SK-N-SH (cell line): ENCODE results near the gene LTA4H. TPM values are rescaled to one million over a fixed set of nuclear protein-coding genes. Genes with fewer than 3 reads are reported as not detected.

Source experiments
- CTCF ChIA-PET: fragments of 300-600, 350-600 bp; formaldehyde crosslinking; extraction: SDS; loops from one replicate; lab custom pipeline; 2021; lab: Yijun Ruan, JAX
- POLR2A ChIA-PET: fragments of 350-600 bp; sonication (Branson Sonifier 250); formaldehyde crosslinking; extraction: SDS; loops from one replicate; lab custom pipeline; 2020; ENCODE audit warnings: antibody characterized with exemption, inconsistent platforms; lab: Yijun Ruan, JAX
- DNase-seq: peaks from one replicate; pipeline ENCODE4 v3.0.0; 2012
- H2AFZ ChIP-seq: fragments of 200-600 bp; sonication (generic); 2 replicates; pipeline ENCODE4 v1.8.1; 2016; ENCODE audit warnings: antibody characterized with exemption, mild to moderate bottlenecking, low read depth
- H3F3A ChIP-seq: fragments of 200-600 bp; sonication (generic); replicated peaks from 2 replicates; pipeline ENCODE3; 2016; ENCODE audit warnings: antibody characterized with exemption, mild to moderate bottlenecking; ENCODE audit not compliant: insufficient read depth
- H3K27ac ChIP-seq, 2 experiments: fragments of 200-500 bp in 1 of 2; fragments of 200-600 bp in 1 of 2; sonication (Bioruptor generic) in 1 of 2; sonication (generic), shearing (Covaris generic) in 1 of 2; 2 replicates each; pipeline versions ENCODE4 v1.5.1 to v1.6.1; 2014 to 2016; ENCODE audit warnings: low read depth in 2 of 2, inconsistent platforms in 1 of 2, low read length in 1 of 2, mild to moderate bottlenecking in 1 of 2, mixed read lengths in 1 of 2
- H3K27me3 ChIP-seq: fragments of 200-600 bp; sonication (generic), shearing (Covaris generic); 2 replicates; pipeline ENCODE4 v1.6.1; 2016; ENCODE audit warnings: mixed run types; ENCODE audit not compliant: insufficient read depth
- H3K36me3 ChIP-seq, 2 experiments: fragments of 200-500 bp in 1 of 2; fragments of 200-600 bp in 1 of 2; sonication (Bioruptor generic) in 1 of 2; sonication (generic) in 1 of 2; replicated peaks in 1 of 2; 2 replicates each; pipeline versions ENCODE3 to v1.5.1; 2014 to 2016; ENCODE audit warnings: low read length in 1 of 2, mild to moderate bottlenecking in 1 of 2; ENCODE audit not compliant: insufficient read depth in 2 of 2, control insufficient read depth in 1 of 2
- H3K4me1 ChIP-seq, 2 experiments: fragments of 200-500 bp in 1 of 2; fragments of 200-600 bp in 1 of 2; sonication (Bioruptor generic) in 1 of 2; sonication (generic), shearing (Covaris generic) in 1 of 2; 2 replicates each; pipeline versions ENCODE4 v1.5.1 to v1.6.1; 2014 to 2016; ENCODE audit warnings: low read depth in 1 of 2, low read length in 1 of 2, mixed run types in 1 of 2; ENCODE audit not compliant: insufficient read depth in 2 of 2, control insufficient read depth in 1 of 2
- H3K4me2 ChIP-seq: fragments of 200-600 bp; sonication (generic), shearing (Covaris generic); 2 replicates; pipeline ENCODE4 v1.6.1; 2017; ENCODE audit warnings: mixed run types
- H3K4me3 ChIP-seq, 2 experiments: fragments of 200-500 bp in 1 of 2; fragments of 200-600 bp in 1 of 2; sonication (Bioruptor generic) in 1 of 2; sonication (generic), shearing (Covaris generic) in 1 of 2; 2 replicates each; pipeline versions ENCODE4 v1.5.1 to v1.8.1; 2014 to 2016; ENCODE audit warnings: low read depth in 2 of 2, inconsistent platforms in 1 of 2, low read length in 1 of 2, mild to moderate bottlenecking in 1 of 2, mixed read lengths in 1 of 2, moderate library complexity in 1 of 2
- H3K79me2 ChIP-seq: fragments of 200-600 bp; sonication (generic); 2 replicates; pipeline ENCODE4 v1.8.1; 2017; ENCODE audit warnings: mild to moderate bottlenecking; ENCODE audit not compliant: insufficient read depth
- H3K9ac ChIP-seq: fragments of 200-600 bp; sonication (generic); 2 replicates; pipeline ENCODE4 v1.6.1; 2017; ENCODE audit warnings: mixed run types
- H3K9me2 ChIP-seq: fragments of 200-600 bp; sonication (generic); 2 replicates; pipeline ENCODE4 v1.6.1; 2017; ENCODE audit warnings: mixed run types
- H3K9me3 ChIP-seq: fragments of 200-600 bp; sonication (generic); 2 replicates; pipeline ENCODE4 v1.6.1; 2017; ENCODE audit warnings: mixed run types, mild to moderate bottlenecking, moderate library complexity
- H4K20me1 ChIP-seq: fragments of 200-600 bp; sonication (generic); 2 replicates; pipeline ENCODE4 v1.6.1; 2017; ENCODE audit warnings: mild to moderate bottlenecking, mixed run types; ENCODE audit not compliant: insufficient read depth
- ELF1 ChIP-seq: IDR thresholded peaks from 2 replicates; pipeline ENCODE4 v1.4.0; 2012
- EP300 ChIP-seq, 2 experiments: IDR thresholded peaks; 2 replicates each; pipeline versions ENCODE4 v1.4.0 to v1.6.1; 2012; ENCODE audit warnings: borderline replicate concordance in 1 of 2, low read depth in 1 of 2, low read length in 1 of 2
- EZH2phosphoT487 ChIP-seq: fragments of 200-600 bp; sonication (generic); IDR thresholded peaks from 2 replicates; pipeline ENCODE4 v1.6.1; 2017; ENCODE audit warnings: low read depth, mixed run types, mild to moderate bottlenecking, antibody characterized with exemption, moderate library complexity, borderline replicate concordance
- FOSL2 ChIP-seq: IDR thresholded peaks from 2 replicates; pipeline ENCODE4 v1.4.0; 2012; ENCODE audit warnings: low read depth, mild to moderate bottlenecking, moderate library complexity, borderline replicate concordance
- FOXJ3 ChIP-seq: sonication (generic); formaldehyde crosslinking; IDR thresholded peaks from 2 replicates; pipeline ENCODE4 v1.5.1; 2020; ENCODE audit warnings: mild to moderate bottlenecking, missing genetic modification reagents
- GABPA ChIP-seq: IDR thresholded peaks from 2 replicates; pipeline ENCODE4 v1.4.0; 2012; ENCODE audit warnings: low read depth, mild to moderate bottlenecking
- GATA2 ChIP-seq: sonication (generic); formaldehyde crosslinking; IDR thresholded peaks from 2 replicates; pipeline ENCODE4 v1.5.0; 2020; ENCODE audit warnings: mild to moderate bottlenecking, missing genetic modification reagents
- MEF2A ChIP-seq: IDR thresholded peaks from 2 replicates; pipeline ENCODE4 v1.4.0; 2012; ENCODE audit warnings: low read depth, borderline replicate concordance
- MXI1 ChIP-seq: IDR thresholded peaks from 2 replicates; pipeline ENCODE4 v1.6.1; 2012; ENCODE audit warnings: mild to moderate bottlenecking, low read depth, low read length, improper control_type of control experiment
- NFIC ChIP-seq: IDR thresholded peaks from 2 replicates; pipeline ENCODE4 v1.4.0; 2012; ENCODE audit warnings: borderline replicate concordance
- NRF1 ChIP-seq: IDR thresholded peaks from 2 replicates; pipeline ENCODE4 v1.6.1; 2012; ENCODE audit warnings: low read depth, mild to moderate bottlenecking, low read length
- POLR2AphosphoS5 ChIP-seq: IDR thresholded peaks from 2 replicates; pipeline ENCODE4 v1.6.1; 2012; ENCODE audit warnings: low read depth, low read length
- RAD21 ChIP-seq: IDR thresholded peaks from 2 replicates; pipeline ENCODE4 v1.6.1; 2012; ENCODE audit warnings: mild to moderate bottlenecking, low read length
- RXRA ChIP-seq: IDR thresholded peaks from 2 replicates; pipeline ENCODE4 v1.4.0; 2012; ENCODE audit warnings: low read depth, mild to moderate bottlenecking, borderline replicate concordance
- TAF1 ChIP-seq: IDR thresholded peaks from 2 replicates; pipeline ENCODE4 v1.6.1; 2012; ENCODE audit warnings: low read depth, mild to moderate bottlenecking, low read length, moderate library complexity, borderline replicate concordance
- TCF12 ChIP-seq: IDR thresholded peaks from 2 replicates; pipeline ENCODE4 v1.4.0; 2012
- TEAD4 ChIP-seq: IDR thresholded peaks from 2 replicates; pipeline ENCODE4 v1.4.0; 2012; ENCODE audit warnings: mild to moderate bottlenecking, borderline replicate concordance; ENCODE audit not compliant: insufficient read depth
- WGBS: methylation state at CpG from one replicate; pipeline ENCODE4 v1.1.6; 2017; ENCODE audit warnings: low lambda C conversion rate; 5-methylcytosine and 5-hydroxymethylcytosine counted together
- polyA plus RNA-seq, 3 experiments: library from polyadenylated mRNA; depleted of rRNA; stranded (reverse); fragments of >200 nt; gene quantifications; 2 replicates each; pipeline ENCODE4 v1.2.3, GENCODE V29; 2012
- TF ChIP-seq, protein P1 (sequence below): fragments of 150-350 bp; IDR thresholded peaks from 2 replicates; pipeline ENCODE4 v1.6.1; 2017; ENCODE audit warnings: antibody characterized with exemption, low read length, low read depth, borderline replicate concordance
- TF ChIP-seq, protein P2 (sequence below): IDR thresholded peaks from 2 replicates; pipeline ENCODE4 v1.4.0; 2012; ENCODE audit warnings: low read depth
- TF ChIP-seq, protein P3 (sequence below): IDR thresholded peaks from 2 replicates; pipeline ENCODE4; 2012
- TF ChIP-seq, protein P4 (sequence below): IDR thresholded peaks from 2 replicates; pipeline ENCODE4 v1.4.0; 2012; ENCODE audit warnings: low read depth, borderline replicate concordance
- TF ChIP-seq, protein P5 (sequence below): IDR thresholded peaks from 2 replicates; pipeline ENCODE4 v1.6.1; 2012; ENCODE audit warnings: mild to moderate bottlenecking, low read depth, low read length, moderate library complexity

LTA4H gene
- polyA plus RNA-seq, 1 of the 3 experiments (the other 2 are of a cell fraction): 55.9 TPM

DNA sequence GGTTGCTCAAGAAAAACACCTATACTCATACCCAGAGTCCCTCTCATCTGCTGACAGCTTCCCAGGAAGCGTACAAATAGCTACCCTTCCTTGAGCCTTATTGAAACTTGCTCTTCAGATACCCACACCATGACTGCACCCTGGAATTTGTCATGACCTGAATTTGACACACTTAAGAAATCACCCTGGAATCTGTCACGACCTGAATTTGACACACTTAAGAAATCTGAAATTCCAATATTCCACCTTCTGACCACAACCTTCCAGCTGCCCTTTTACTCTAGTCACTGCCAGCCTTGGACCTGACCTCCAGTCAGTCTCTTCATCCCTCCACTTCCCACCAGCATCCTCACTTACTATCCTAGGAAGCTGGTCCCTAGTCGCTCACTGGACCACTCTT is 38.1 kb downstream of the LTA4H start (continued):
- TF ChIP-seq RXRA (no peak), MEF2A (no peak), EP300 (IDR thresholded peaks at IDR 0.05; ENCODE audit: borderline replicate concordance in 1 of 2, low read depth in 1 of 2, low read length in 1 of 2) (no peak), POLR2AphosphoS5 (no peak), NFIC (no peak), TAF1 (no peak), RAD21 (no peak), EZH2phosphoT487 (no peak)

DNA sequence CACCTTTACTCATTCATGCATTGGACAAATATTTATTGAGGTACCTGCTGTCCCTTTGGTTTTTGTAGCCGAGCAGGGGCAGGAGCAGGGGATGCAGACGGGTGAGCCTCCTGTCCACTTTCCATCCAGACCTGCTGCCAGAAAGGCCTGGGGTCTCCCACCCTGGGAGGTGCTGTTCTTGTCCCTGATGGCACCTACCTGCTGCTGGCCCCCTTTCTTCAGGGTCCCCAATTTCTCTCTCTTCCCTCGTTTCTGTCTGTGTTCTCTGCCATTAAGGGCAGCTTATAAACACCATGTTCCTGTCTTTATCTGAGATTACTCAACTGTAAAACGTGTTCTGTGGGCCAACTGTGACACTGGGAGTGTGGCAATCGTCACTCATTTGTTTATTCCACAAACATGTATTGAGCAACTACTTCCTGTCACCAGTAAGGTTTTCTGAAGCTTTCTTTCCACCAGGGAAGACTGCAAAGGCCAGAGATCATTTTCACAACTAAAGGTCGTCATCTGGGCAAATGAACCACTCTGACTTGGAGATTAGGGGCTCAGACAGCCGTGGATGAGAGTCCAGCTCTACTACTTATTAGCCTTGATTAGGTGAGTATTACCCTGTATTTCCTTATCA is 39.2 kb downstream of the LTA4H start, which contains the start of gene HAL:
Gene HAL (minus strand): TSS at position 311 of the 625 bp plus-strand sequence. CDS start 434 bp downstream, outside the sequence.
- WGBS: 73% methylated on average over 7 of the region's 7 CpGs
- TF ChIP-seq, protein P1, sequence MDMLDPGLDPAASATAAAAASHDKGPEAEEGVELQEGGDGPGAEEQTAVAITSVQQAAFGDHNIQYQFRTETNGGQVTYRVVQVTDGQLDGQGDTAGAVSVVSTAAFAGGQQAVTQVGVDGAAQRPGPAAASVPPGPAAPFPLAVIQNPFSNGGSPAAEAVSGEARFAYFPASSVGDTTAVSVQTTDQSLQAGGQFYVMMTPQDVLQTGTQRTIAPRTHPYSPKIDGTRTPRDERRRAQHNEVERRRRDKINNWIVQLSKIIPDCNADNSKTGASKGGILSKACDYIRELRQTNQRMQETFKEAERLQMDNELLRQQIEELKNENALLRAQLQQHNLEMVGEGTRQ: no peak
- TF ChIP-seq GABPA (no peak), RAD21 (no peak), TEAD4 (no peak), MXI1 (no peak), GATA2 (CRISPR knock-in tag) (no peak), POLR2AphosphoS5 (no peak), RXRA (no peak), NRF1 (no peak), FOXJ3 (CRISPR knock-in tag) (no peak), TCF12 (no peak), MEF2A (no peak), FOSL2 (no peak), ELF1 (no peak), EZH2phosphoT487 (no peak)
- TF ChIP-seq, protein P2, sequence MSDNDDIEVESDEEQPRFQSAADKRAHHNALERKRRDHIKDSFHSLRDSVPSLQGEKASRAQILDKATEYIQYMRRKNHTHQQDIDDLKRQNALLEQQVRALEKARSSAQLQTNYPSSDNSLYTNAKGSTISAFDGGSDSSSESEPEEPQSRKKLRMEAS: no peak
- TF ChIP-seq, protein P3, sequence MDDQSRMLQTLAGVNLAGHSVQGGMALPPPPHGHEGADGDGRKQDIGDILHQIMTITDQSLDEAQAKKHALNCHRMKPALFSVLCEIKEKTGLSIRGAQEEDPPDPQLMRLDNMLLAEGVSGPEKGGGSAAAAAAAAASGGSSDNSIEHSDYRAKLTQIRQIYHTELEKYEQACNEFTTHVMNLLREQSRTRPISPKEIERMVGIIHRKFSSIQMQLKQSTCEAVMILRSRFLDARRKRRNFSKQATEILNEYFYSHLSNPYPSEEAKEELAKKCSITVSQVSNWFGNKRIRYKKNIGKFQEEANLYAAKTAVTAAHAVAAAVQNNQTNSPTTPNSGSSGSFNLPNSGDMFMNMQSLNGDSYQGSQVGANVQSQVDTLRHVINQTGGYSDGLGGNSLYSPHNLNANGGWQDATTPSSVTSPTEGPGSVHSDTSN: no peak
- TF ChIP-seq, protein P4, sequence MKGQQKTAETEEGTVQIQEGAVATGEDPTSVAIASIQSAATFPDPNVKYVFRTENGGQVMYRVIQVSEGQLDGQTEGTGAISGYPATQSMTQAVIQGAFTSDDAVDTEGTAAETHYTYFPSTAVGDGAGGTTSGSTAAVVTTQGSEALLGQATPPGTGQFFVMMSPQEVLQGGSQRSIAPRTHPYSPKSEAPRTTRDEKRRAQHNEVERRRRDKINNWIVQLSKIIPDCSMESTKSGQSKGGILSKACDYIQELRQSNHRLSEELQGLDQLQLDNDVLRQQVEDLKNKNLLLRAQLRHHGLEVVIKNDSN: no peak
- TF ChIP-seq, protein P5, sequence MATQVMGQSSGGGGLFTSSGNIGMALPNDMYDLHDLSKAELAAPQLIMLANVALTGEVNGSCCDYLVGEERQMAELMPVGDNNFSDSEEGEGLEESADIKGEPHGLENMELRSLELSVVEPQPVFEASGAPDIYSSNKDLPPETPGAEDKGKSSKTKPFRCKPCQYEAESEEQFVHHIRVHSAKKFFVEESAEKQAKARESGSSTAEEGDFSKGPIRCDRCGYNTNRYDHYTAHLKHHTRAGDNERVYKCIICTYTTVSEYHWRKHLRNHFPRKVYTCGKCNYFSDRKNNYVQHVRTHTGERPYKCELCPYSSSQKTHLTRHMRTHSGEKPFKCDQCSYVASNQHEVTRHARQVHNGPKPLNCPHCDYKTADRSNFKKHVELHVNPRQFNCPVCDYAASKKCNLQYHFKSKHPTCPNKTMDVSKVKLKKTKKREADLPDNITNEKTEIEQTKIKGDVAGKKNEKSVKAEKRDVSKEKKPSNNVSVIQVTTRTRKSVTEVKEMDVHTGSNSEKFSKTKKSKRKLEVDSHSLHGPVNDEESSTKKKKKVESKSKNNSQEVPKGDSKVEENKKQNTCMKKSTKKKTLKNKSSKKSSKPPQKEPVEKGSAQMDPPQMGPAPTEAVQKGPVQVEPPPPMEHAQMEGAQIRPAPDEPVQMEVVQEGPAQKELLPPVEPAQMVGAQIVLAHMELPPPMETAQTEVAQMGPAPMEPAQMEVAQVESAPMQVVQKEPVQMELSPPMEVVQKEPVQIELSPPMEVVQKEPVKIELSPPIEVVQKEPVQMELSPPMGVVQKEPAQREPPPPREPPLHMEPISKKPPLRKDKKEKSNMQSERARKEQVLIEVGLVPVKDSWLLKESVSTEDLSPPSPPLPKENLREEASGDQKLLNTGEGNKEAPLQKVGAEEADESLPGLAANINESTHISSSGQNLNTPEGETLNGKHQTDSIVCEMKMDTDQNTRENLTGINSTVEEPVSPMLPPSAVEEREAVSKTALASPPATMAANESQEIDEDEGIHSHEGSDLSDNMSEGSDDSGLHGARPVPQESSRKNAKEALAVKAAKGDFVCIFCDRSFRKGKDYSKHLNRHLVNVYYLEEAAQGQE: no peak
- H3K27ac ChIP-seq: no peak within 1 kb of the TSS
- H3F3A ChIP-seq: no peaks in the 10 kb centered on the region
- no peaks in the 10 kb centered on the region for H3K9me3 ChIP-seq
- no peaks in the 10 kb centered on the region for H3K27me3 ChIP-seq
- ChIA-PET CTCF (interaction anchor here (0.5 to 8.6 kb wide), 3 partner anchors 11 to 130 kb away, joined by 4 to 154 read pairs (median 8); no protein-coding TSS in a partner anchor), POLR2A (no interaction called here)
- H3K36me3 ChIP-seq: peaks cover 4 to 5% of the 10 kb centered on the region in 2 experiments
- H3K9me2 ChIP-seq: no peaks in the 10 kb centered on the region
- no peaks in the 10 kb centered on the region for H3K79me2 ChIP-seq
- no peaks in the 10 kb centered on the region for H3K4me1 ChIP-seq
- H3K4me3 ChIP-seq: no peak within 1 kb of the TSS
- H3K9ac ChIP-seq: no peak within 1 kb of the TSS
- H4K20me1 ChIP-seq: no peaks in the 10 kb centered on the region
- H3K4me2 ChIP-seq: no peak within 1 kb of the TSS
- no peak within 1 kb of the TSS for H2AFZ ChIP-seq
- DNase-seq: no peak
